PC-9 (cell line): ENCODE results near the gene GLB1L3. TPM values are rescaled to one million over a fixed set of nuclear protein-coding genes. Genes with fewer than 3 reads are reported as not detected.

Experiments
- BruUV-seq: library from RNA; stranded (reverse); fragments of 400-500 nt; replicated peaks from 2 replicates; lab custom pipeline; 2021; lab: Mats Ljungman, UMichigan
- CTCF ChIA-PET: fragments of 300-600 bp; sonication (Branson Sonifier 250); formaldehyde crosslinking; loops from one replicate; lab custom pipeline; 2022; ENCODE audit warnings: antibody characterized with exemption; lab: Charles Lee
- POLR2A ChIA-PET: fragments of 300-600 bp; sonication (Branson Sonifier 250); formaldehyde crosslinking; loops from one replicate; lab custom pipeline; 2022; ENCODE audit warnings: antibody characterized with exemption; ENCODE audit not compliant: unreplicated experiment; lab: Charles Lee
- DNase-seq, 2 experiments: peaks; one replicate each; pipeline versions ENCODE4 v3.0.0 to v3.0.0-alpha.2; 2015 to 2022; ENCODE audit warnings: mixed read lengths in 1 of 2
- H2AFZ ChIP-seq: fragments of 200-600 bp; sonication (generic); 2 replicates; pipeline ENCODE4 v1.8.1; 2017; ENCODE audit warnings: antibody characterized with exemption
- H3F3A ChIP-seq: fragments of 200-600 bp; sonication (generic); 2 replicates; pipeline ENCODE4 v1.8.1; 2017; ENCODE audit warnings: antibody characterized with exemption, mild to moderate bottlenecking, low read depth; ENCODE audit not compliant: insufficient read depth
- H3K27ac ChIP-seq: fragments of 200-600 bp; sonication (generic); 2 replicates; pipeline ENCODE4 v1.6.1; 2016; ENCODE audit warnings: mixed run types
- H3K27me3 ChIP-seq: fragments of 200-600 bp; sonication (generic); 2 replicates; pipeline ENCODE4 v1.6.1; 2016; ENCODE audit warnings: low read depth, mixed run types; ENCODE audit not compliant: insufficient read depth
- H3K36me3 ChIP-seq: fragments of 200-600 bp; sonication (generic); 2 replicates; pipeline ENCODE4 v1.6.1; 2016; ENCODE audit warnings: low read depth, mixed run types
- H3K4me1 ChIP-seq: fragments of 200-600 bp; sonication (generic); replicated peaks from 2 replicates; pipeline ENCODE4 v1.6.1; 2016; ENCODE audit warnings: mixed run types; ENCODE audit not compliant: insufficient read depth
- H3K4me2 ChIP-seq: fragments of 200-600 bp; sonication (generic); 2 replicates; pipeline ENCODE4 v1.6.1; 2017; ENCODE audit warnings: mixed run types
- H3K4me3 ChIP-seq: fragments of 200-600 bp; sonication (generic); 2 replicates; pipeline ENCODE4 v1.6.1; 2016; ENCODE audit warnings: mixed run types
- H3K79me2 ChIP-seq: fragments of 200-600 bp; sonication (generic); 2 replicates; pipeline ENCODE4 v1.6.1; 2017; ENCODE audit warnings: low read depth, mixed run types
- H3K9me2 ChIP-seq: fragments of 200-600 bp; sonication (generic); 2 replicates; pipeline ENCODE4 v1.8.1; 2017; ENCODE audit warnings: mild to moderate bottlenecking; ENCODE audit not compliant: insufficient read depth
- H3K9me3 ChIP-seq: fragments of 200-600 bp; sonication (generic); 2 replicates; pipeline ENCODE4 v1.8.1; 2016; ENCODE audit warnings: low read depth; ENCODE audit not compliant: insufficient read depth
- H4K20me1 ChIP-seq: fragments of 200-600 bp; sonication (generic); 2 replicates; pipeline ENCODE4 v1.8.1; 2017; ENCODE audit not compliant: insufficient read depth
- CTCF ChIP-seq: fragments of 200-600 bp; sonication (generic); conservative IDR thresholded peaks from 2 replicates; pipeline ENCODE4 v1.6.1; 2017; ENCODE audit warnings: mixed run types, antibody characterized with exemption, mild to moderate bottlenecking, moderate library complexity
- EZH2 ChIP-seq: fragments of 200-600 bp; sonication (generic); IDR thresholded peaks from 2 replicates; pipeline ENCODE4 v1.8.0; 2017; ENCODE audit warnings: antibody characterized with exemption, low read depth
- intact Hi-C: fragments of 100-400 bp; cut with micrococcal nuclease; formaldehyde crosslinking; loops from one replicate; pipeline ENCODE4 v1.10.0; 2022; ENCODE audit not compliant: unreplicated experiment
- total RNA-seq: library from RNA; stranded (reverse); gene quantifications from 2 replicates; pipeline ENCODE4 v1.2.3, GENCODE V29; 2021

GLB1L3 gene
- total RNA-seq, 1 experiment from 2014 or later = not detected

GRCh38 chr11:134363161-134363560 is 87.0 kb downstream of the GLB1L3 start:
- no peak overlapping the region for H2AFZ ChIP-seq
- H3K27me3 ChIP-seq = no peaks in the 10 kb centered on the region
- ChIA-PET CTCF (no interaction called here), POLR2A (no interaction called here)
- no peaks in the 10 kb centered on the region for H3K9me2 ChIP-seq
- H3K27ac ChIP-seq = no peak overlapping the region
- no peaks in the 10 kb centered on the region for H3K36me3 ChIP-seq
- H4K20me1 ChIP-seq = no peaks in the 10 kb centered on the region
- intact Hi-C loops = loop anchor here (5.0 kb wide), 1 partner anchor 344 kb away; no protein-coding TSS in a partner anchor
- no peak for TF ChIP-seq CTCF
- no peak for TF ChIP-seq EZH2
- no peak overlapping the region for H3K4me3 ChIP-seq
- no peaks in the 10 kb centered on the region for H3K9me3 ChIP-seq
- H3K79me2 ChIP-seq = no peaks in the 10 kb centered on the region
- BruUV-seq = no TSS peak
- H3K4me1 ChIP-seq = no peaks in the 10 kb centered on the region
- DNase-seq = no peak
- H3K4me2 ChIP-seq = no peak overlapping the region
- no peaks in the 10 kb centered on the region for H3F3A ChIP-seq

GRCh38 chr11:134363592-134363991 is 87.4 kb downstream of the GLB1L3 start:
- no peak overlapping the region for H3K4me3 ChIP-seq
- no peaks in the 10 kb centered on the region for H3F3A ChIP-seq
- H3K36me3 ChIP-seq = no peaks in the 10 kb centered on the region
- H3K4me2 ChIP-seq = no peak overlapping the region
- DNase-seq = no peak
- no peaks in the 10 kb centered on the region for H3K27me3 ChIP-seq
- no TSS peak for BruUV-seq
- ChIA-PET CTCF (no interaction called here), POLR2A (no interaction called here)
- H4K20me1 ChIP-seq = no peaks in the 10 kb centered on the region
- intact Hi-C loops = loop anchor here (5.0 kb wide), 1 partner anchor 344 kb away; no protein-coding TSS in a partner anchor
- no peaks in the 10 kb centered on the region for H3K4me1 ChIP-seq
- H3K27ac ChIP-seq = no peak overlapping the region
- H3K79me2 ChIP-seq = no peaks in the 10 kb centered on the region
- H3K9me3 ChIP-seq = no peaks in the 10 kb centered on the region
- no peaks in the 10 kb centered on the region for H3K9me2 ChIP-seq
- H2AFZ ChIP-seq = no peak overlapping the region
- no peak for TF ChIP-seq EZH2
- TF ChIP-seq CTCF = no peak

GRCh38 chr11:134364261-134364660 is 88.1 kb downstream of the GLB1L3 start:
- Histone ChIP-seq H3K27me3 (no peaks in the 10 kb centered on the region), H3K4me3 (no peak overlapping the region), H3K79me2 (no peaks in the 10 kb centered on the region), H3K4me1 (no peaks in the 10 kb centered on the region), H3K9me2 (no peaks in the 10 kb centered on the region), H3K36me3 (no peaks in the 10 kb centered on the region), H3F3A (no peaks in the 10 kb centered on the region), H3K9me3 (no peaks in the 10 kb centered on the region), H3K27ac (no peak overlapping the region), H4K20me1 (no peaks in the 10 kb centered on the region), H2AFZ (no peak overlapping the region), H3K4me2 (no peak overlapping the region)
- BruUV-seq = no TSS peak
- no peak for DNase-seq
- intact Hi-C loops = loop anchor here (5.0 kb wide), 1 partner anchor 343 kb away; no protein-coding TSS in a partner anchor
- TF ChIP-seq EZH2 (no peak), CTCF (no peak)
- ChIA-PET POLR2A (no interaction called here), CTCF (no interaction called here)
